SK-N-MC (cell line): Measurements from ENCODE around the gene C5orf63.

Experiments used
- EZH2 ChIP-seq: fragments of 200-600 bp; sonication (generic); IDR thresholded peaks from one replicate; pipeline ENCODE4 v1.6.1; 2017; ENCODE audit warnings: antibody characterized with exemption
- POLR2AphosphoS5 ChIP-seq: IDR thresholded peaks from 2 replicates; pipeline ENCODE4 v1.6.1; 2012; ENCODE audit warnings: mild to moderate bottlenecking, low read depth, low read length, borderline replicate concordance

GRCh38 chr5:127085371-127085770 is 12.1 kb upstream of the C5orf63 start:
- no peak for TF ChIP-seq EZH2
- TF ChIP-seq POLR2AphosphoS5, result no peak
